Sigmoid colon (tissue), 7 donors: ENCODE measurements around the gene COPZ1. TPM values are rescaled to one million over a fixed set of nuclear protein-coding genes. Genes with fewer than 3 reads are reported as not detected.
A peak's percentile ranks its signal among the peaks of the same experiment; 100 is the strongest.
"Not testable (repeated sequence)": the region's sequence is repeated elsewhere in the genome, so short reads cannot be mapped to it uniquely, and the experiment has no call there.

Experiments used
- DNase-seq: peaks from one replicate; pipeline ENCODE4 v3.0.0-alpha.2; 2019
- H3K27ac ChIP-seq, 4 donors: fragments of 200-600 bp; sonication (generic); one replicate each; pipeline ENCODE4 v1.5.1; 2016 to 2019; ENCODE audit warnings: mild to moderate bottlenecking in 1 of 4
- H3K27me3 ChIP-seq, 3 donors: fragments of 200-600 bp; sonication (generic); one replicate each; pipeline ENCODE4 v1.5.1; 2019; ENCODE audit warnings: mild to moderate bottlenecking in 1 of 3
- H3K36me3 ChIP-seq, 4 donors: fragments of 200-600 bp; sonication (generic); one replicate each; pipeline ENCODE4 v1.5.1; 2016 to 2019
- H3K4me1 ChIP-seq, 4 donors: fragments of 200-600 bp; sonication (generic); one replicate each; pipeline ENCODE4 v1.5.1; 2017 to 2019
- H3K4me3 ChIP-seq, 4 donors: fragments of 200-600 bp; sonication (generic); one replicate each; pipeline ENCODE4 v1.5.1; 2017 to 2019; ENCODE audit warnings: mild to moderate bottlenecking in 2 of 4, moderate library complexity in 1 of 4
- H3K9me3 ChIP-seq, 4 donors: fragments of 200-600 bp in 3 of 4; sonication (generic) in 3 of 4; one replicate each; pipeline versions ENCODE4 v1.5.1 to v1.6.1; 2013 to 2019
- EP300 ChIP-seq, 4 donors: sonication (generic); formaldehyde crosslinking; IDR thresholded peaks; one replicate each; pipeline ENCODE4 v1.6.1; 2017; ENCODE audit warnings: antibody characterized with exemption in 4 of 4
- POLR2A ChIP-seq, 2 donors: fragments of 450-650 bp; IDR thresholded peaks; one replicate each; pipeline ENCODE4 v1.6.1; 2016; ENCODE audit warnings: antibody characterized with exemption in 2 of 2, mild to moderate bottlenecking in 2 of 2, moderate library complexity in 2 of 2
- POLR2AphosphoS5 ChIP-seq, 4 donors: sonication (generic); formaldehyde crosslinking; IDR thresholded peaks; one replicate each; pipeline ENCODE4 v1.6.1; 2017; ENCODE audit warnings: antibody characterized with exemption in 4 of 4
- WGBS, 2 donors: extraction: QIAGEN DNeasy Blood & Tissue Kit; methylation state at CpG; one replicate each; pipeline ENCODE4 v1.1.7; 2013; 5-methylcytosine and 5-hydroxymethylcytosine counted together
- intact Hi-C: fragments of 100-400 bp; cut with DNase I; formaldehyde crosslinking; loops from one replicate; pipeline ENCODE4 v1.15.1; 2023
- polyA plus RNA-seq, 3 donors: library from polyadenylated mRNA; stranded (reverse); fragments of 200-250 nt; gene quantifications; one replicate each; pipeline ENCODE4 v1.2.3, GENCODE V29; 2013
- total RNA-seq, 4 donors: library from RNA; depleted of rRNA; stranded (reverse); fragments of >200 nt; gene quantifications; one replicate each; pipeline ENCODE4 v1.1.0, GENCODE V29; 2016
- TF ChIP-seq, protein P1 (sequence below), 4 experiments: fragments of 450-650 bp in 3 of 4; fragments of 200-600 bp in 1 of 4; IDR thresholded peaks; one replicate each; pipeline ENCODE4 v1.5.1; 2016 to 2019; ENCODE audit warnings: antibody characterized with exemption in 4 of 4, mild to moderate bottlenecking in 3 of 4, moderate library complexity in 2 of 4
- donor health status: healthy with polysubstance abuse.
- donor health status: Bipolar disorder and iron deficiency.
- donor health status: healthy.

The COPZ1 gene
- total and polyA plus RNA-seq, 7 donors, result 39.6 to 155 (median 74.2) TPM

GRCh38 chr12:54351341-54351740 lies 26.4 kb downstream of the COPZ1 start:
- TF ChIP-seq, protein P1, sequence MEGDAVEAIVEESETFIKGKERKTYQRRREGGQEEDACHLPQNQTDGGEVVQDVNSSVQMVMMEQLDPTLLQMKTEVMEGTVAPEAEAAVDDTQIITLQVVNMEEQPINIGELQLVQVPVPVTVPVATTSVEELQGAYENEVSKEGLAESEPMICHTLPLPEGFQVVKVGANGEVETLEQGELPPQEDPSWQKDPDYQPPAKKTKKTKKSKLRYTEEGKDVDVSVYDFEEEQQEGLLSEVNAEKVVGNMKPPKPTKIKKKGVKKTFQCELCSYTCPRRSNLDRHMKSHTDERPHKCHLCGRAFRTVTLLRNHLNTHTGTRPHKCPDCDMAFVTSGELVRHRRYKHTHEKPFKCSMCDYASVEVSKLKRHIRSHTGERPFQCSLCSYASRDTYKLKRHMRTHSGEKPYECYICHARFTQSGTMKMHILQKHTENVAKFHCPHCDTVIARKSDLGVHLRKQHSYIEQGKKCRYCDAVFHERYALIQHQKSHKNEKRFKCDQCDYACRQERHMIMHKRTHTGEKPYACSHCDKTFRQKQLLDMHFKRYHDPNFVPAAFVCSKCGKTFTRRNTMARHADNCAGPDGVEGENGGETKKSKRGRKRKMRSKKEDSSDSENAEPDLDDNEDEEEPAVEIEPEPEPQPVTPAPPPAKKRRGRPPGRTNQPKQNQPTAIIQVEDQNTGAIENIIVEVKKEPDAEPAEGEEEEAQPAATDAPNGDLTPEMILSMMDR (IDR thresholded peaks at IDR 0.05), result no peak
- TF ChIP-seq EP300 (IDR thresholded peaks at IDR 0.05) (no peak), POLR2A (IDR thresholded peaks at IDR 0.05) (no peak), POLR2AphosphoS5 (IDR thresholded peaks at IDR 0.05) (no peak)
- Histone ChIP-seq H3K36me3 (peaks cover 19 to 49% (median 42%) of the 10 kb centered on the region in 4 donors), H3K27ac (peak overlapping the region in 3 of 4 donors; percentile 86 to 91 (median 88)), H3K4me3 (no peak overlapping the region), H3K9me3 (no peaks in the 10 kb centered on the region), H3K27me3 (no peaks in the 10 kb centered on the region), H3K4me1 (peaks cover 3 to 53% (median 43%) of the 10 kb centered on the region in 4 donors)
- 84 to 87% methylated on average over 4 of the region's 4 CpGs for WGBS, 2 donors
- no peak for DNase-seq
- intact Hi-C loops, result no loop called here

DNA sequence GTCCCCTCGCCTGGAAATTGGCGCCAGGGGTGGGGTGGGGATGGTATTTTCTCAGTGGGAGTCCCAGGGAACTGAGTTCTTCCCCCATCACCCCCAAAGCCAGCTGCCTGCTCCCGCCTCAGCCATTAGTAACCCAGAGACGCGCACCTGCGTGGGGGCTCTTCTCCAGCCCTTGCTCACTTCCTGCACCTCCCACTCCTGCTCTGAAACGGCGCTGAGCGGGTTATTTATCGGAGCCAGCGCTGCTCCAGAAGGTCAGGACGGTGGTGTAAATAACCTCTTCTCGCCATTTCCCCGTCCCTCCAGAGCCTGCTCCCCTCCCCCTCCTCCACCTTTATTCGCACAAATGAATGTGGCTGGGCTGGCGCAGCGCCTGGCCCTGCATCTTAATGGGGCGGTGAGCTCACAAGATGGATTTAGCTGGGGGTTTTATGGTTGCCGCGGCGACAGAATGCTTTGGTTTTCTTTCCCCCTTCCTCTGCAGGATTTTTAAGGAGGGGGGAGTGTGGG lies 27.1 kb downstream of the COPZ1 start:
- DNase-seq, result peak; percentile 92
- H3K4me3 ChIP-seq, result peak overlapping the region; percentile 21 to 44 (median 30)
- 30 to 69% methylated on average over 21 of the region's 21 CpGs for WGBS, 2 donors
- H3K27ac ChIP-seq, result peak overlapping the region; percentile 72 to 91 (median 87)
- TF ChIP-seq POLR2AphosphoS5 (IDR thresholded peaks at IDR 0.05), result peak in 3 of 4 donors; percentile 52 to 56 (median 52)
- TF ChIP-seq, protein P1 (IDR thresholded peaks at IDR 0.05), result no peak
- no peak for TF ChIP-seq EP300 (IDR thresholded peaks at IDR 0.05)
- no peak for TF ChIP-seq POLR2A (IDR thresholded peaks at IDR 0.05)
- H3K36me3 ChIP-seq, result peaks cover 14 to 41% (median 35%) of the 10 kb centered on the region in 4 donors
- intact Hi-C loops, result no loop called here
- peaks cover 3 to 61% (median 48%) of the 10 kb centered on the region in 4 donors for H3K4me1 ChIP-seq
- H3K27me3 ChIP-seq, result no peaks in the 10 kb centered on the region
- H3K9me3 ChIP-seq, result no peaks in the 10 kb centered on the region

GRCh38 chr12:54352891-54353874 lies 28.3 kb downstream of the COPZ1 start:
- TF ChIP-seq, protein P1 (IDR thresholded peaks at IDR 0.05), result no peak
- peak in 1 of 4 donors; percentile 31 for TF ChIP-seq POLR2AphosphoS5 (IDR thresholded peaks at IDR 0.05)
- Histone ChIP-seq H3K27ac (peak overlapping the region; percentile 72 to 91 (median 87)), H3K27me3 (no peaks in the 10 kb centered on the region), H3K36me3 (peaks cover 12 to 30% (median 24%) of the 10 kb centered on the region in 4 donors), H3K9me3 (no peaks in the 10 kb centered on the region), H3K4me3 (peak overlapping the region in 2 of 4 donors; percentile 33 to 44), H3K4me1 (peaks cover 3 to 72% (median 59%) of the 10 kb centered on the region in 4 donors)
- WGBS, 2 donors, result 54 to 56% methylated on average over 1 of the region's 1 CpG
- DNase-seq, result peak; percentile 78
- intact Hi-C loops, result no loop called here

DNA sequence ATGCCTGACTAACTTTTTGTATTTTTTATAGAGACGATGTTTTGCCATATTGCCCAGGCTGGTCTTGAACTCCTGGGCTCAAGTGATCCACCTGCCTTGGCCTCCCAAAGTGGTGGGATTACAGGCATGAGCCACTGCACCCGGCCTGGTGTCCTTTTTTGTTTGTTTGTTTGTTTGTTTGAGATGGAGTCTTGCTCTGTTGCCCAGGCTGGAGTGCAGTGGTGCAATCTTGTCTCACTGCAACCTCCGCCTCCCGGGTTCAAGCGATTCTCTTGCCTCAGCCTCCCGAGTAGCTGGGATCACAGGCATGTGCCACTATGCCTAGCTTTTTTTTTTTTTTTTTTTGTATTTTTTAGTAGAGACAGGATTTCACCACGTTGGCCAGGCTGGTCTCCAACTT lies 29.3 kb downstream of the COPZ1 start:
- not testable (repeated sequence) for DNase-seq
- peak overlapping the region in 3 of 4 donors; percentile 86 to 91 (median 88) for H3K27ac ChIP-seq

More for the DNA sequence above, 29.3 kb downstream of the COPZ1 start:
- intact Hi-C loops, H3K4me3 ChIP-seq, H3K27me3 ChIP-seq, H3K9me3 ChIP-seq: not testable (repeated sequence)
- 82 to 84% methylated on average over 7 of the region's 7 CpGs for WGBS, 2 donors
- Histone ChIP-seq H3K36me3 (peaks cover 2 to 19% (median 14%) of the 10 kb centered on the region in 4 donors), H3K4me1 (peaks cover 3 to 78% (median 64%) of the 10 kb centered on the region in 4 donors)
